Stomach (tissue), 9 donors: ENCODE measurements around the gene SIK3. TPM values are rescaled to one million over a fixed set of nuclear protein-coding genes. Genes with fewer than 3 reads are reported as not detected.

ENCODE experiments used
- DNase-seq, 2 donors: peaks; one replicate each; pipeline versions ENCODE4 v3.0.0 to v3.0.0-alpha.2; 2013 to 2019
- H3K27ac ChIP-seq, 5 donors: fragments of 200-600 bp in 4 of 5; sonication (generic) in 4 of 5; one replicate each; pipeline ENCODE4 v1.5.1; 2013 to 2019; ENCODE audit warnings: mild to moderate bottlenecking in 1 of 5, moderate library complexity in 1 of 5
- H3K27me3 ChIP-seq, 3 donors: fragments of 200-600 bp; sonication (generic); one replicate each; pipeline ENCODE4 v1.5.1; 2017 to 2019; ENCODE audit warnings: mixed run types in 1 of 3
- H3K36me3 ChIP-seq, 4 donors: fragments of 200-600 bp; sonication (generic); 1 replicate in 3 of 4; 2 replicates in 1 of 4; pipeline ENCODE4 v1.5.1; 2016 to 2019
- H3K4me1 ChIP-seq, 4 donors: fragments of 200-600 bp; sonication (generic); one replicate each; pipeline ENCODE4 v1.5.1; 2016 to 2019
- H3K4me3 ChIP-seq, 4 donors: fragments of 200-600 bp; sonication (generic) in 3 of 4; one replicate each; pipeline ENCODE4 v1.5.1; 2016 to 2019; ENCODE audit warnings: mild to moderate bottlenecking in 1 of 4
- H3K9me3 ChIP-seq, 4 donors: fragments of 200-600 bp; sonication (generic); one replicate each; pipeline ENCODE4 v1.5.1; 2016 to 2019
- EP300 ChIP-seq: sonication (generic); formaldehyde crosslinking; IDR thresholded peaks from one replicate; pipeline ENCODE4 v1.6.1; 2017; ENCODE audit warnings: antibody characterized with exemption
- POLR2A ChIP-seq, 4 donors: fragments of 450-650 bp; IDR thresholded peaks; one replicate each; pipeline ENCODE4 v1.6.1; 2016; ENCODE audit warnings: antibody characterized with exemption in 4 of 4, control low read depth in 2 of 4, mild to moderate bottlenecking in 1 of 4, moderate library complexity in 1 of 4
- POLR2AphosphoS5 ChIP-seq, 3 donors: sonication (generic); formaldehyde crosslinking; IDR thresholded peaks; one replicate each; pipeline ENCODE4 v1.6.1; 2016; ENCODE audit warnings: antibody characterized with exemption in 3 of 3
- WGBS, 5 donors: extraction: QIAGEN DNeasy Blood & Tissue Kit in 3 of 5; methylation state at CpG; one replicate each; pipeline versions ENCODE4 v1.1.5 to v1.1.7; 2013 to 2018; 5-methylcytosine and 5-hydroxymethylcytosine counted together
- intact Hi-C: fragments of 100-400 bp; cut with DNase I; formaldehyde crosslinking; loops from one replicate; pipeline ENCODE4 v1.15.1; 2023; ENCODE audit warnings: low total_unique reads
- polyA plus RNA-seq, 3 donors: library from polyadenylated mRNA; stranded (reverse); fragments of 200-250 nt; gene quantifications; one replicate each; pipeline ENCODE4 v1.2.3, GENCODE V29; 2013
- total RNA-seq, 5 donors: library from RNA; depleted of rRNA; stranded (reverse); fragments of >200 nt; gene quantifications; one replicate each; pipeline versions ENCODE4 v1.1.0 to v1.2.3, GENCODE V29; 2014 to 2016
- TF ChIP-seq, protein P1 (sequence below), 7 experiments: fragments of 450-650 bp in 4 of 7; fragments of 200-600 bp in 3 of 7; sonication (generic) in 3 of 7; IDR thresholded peaks; one replicate each; pipeline ENCODE4 v1.5.1; 2016 to 2019; ENCODE audit warnings: antibody characterized with exemption in 7 of 7, control low read depth in 2 of 7, mild to moderate bottlenecking in 1 of 7
- donor health status: healthy with polysubstance abuse.
- donor health status: Bipolar disorder and iron deficiency.
- donor health status: healthy.

The SIK3 gene
- total and polyA plus RNA-seq, 8 donors, result 6.5 to 97.8 (median 23.7) TPM

GRCh38 chr11:116910847-116911246 lies 187.4 kb downstream of the SIK3 start:
- intact Hi-C loops, result no loop called here
- TF ChIP-seq POLR2AphosphoS5 (IDR thresholded peaks at IDR 0.05), result no peak
- no peak for TF ChIP-seq EP300
- TF ChIP-seq, protein P1, sequence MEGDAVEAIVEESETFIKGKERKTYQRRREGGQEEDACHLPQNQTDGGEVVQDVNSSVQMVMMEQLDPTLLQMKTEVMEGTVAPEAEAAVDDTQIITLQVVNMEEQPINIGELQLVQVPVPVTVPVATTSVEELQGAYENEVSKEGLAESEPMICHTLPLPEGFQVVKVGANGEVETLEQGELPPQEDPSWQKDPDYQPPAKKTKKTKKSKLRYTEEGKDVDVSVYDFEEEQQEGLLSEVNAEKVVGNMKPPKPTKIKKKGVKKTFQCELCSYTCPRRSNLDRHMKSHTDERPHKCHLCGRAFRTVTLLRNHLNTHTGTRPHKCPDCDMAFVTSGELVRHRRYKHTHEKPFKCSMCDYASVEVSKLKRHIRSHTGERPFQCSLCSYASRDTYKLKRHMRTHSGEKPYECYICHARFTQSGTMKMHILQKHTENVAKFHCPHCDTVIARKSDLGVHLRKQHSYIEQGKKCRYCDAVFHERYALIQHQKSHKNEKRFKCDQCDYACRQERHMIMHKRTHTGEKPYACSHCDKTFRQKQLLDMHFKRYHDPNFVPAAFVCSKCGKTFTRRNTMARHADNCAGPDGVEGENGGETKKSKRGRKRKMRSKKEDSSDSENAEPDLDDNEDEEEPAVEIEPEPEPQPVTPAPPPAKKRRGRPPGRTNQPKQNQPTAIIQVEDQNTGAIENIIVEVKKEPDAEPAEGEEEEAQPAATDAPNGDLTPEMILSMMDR (IDR thresholded peaks at IDR 0.05), result no peak
- no peak for TF ChIP-seq POLR2A (IDR thresholded peaks at IDR 0.05)
- 78 to 88% (median 86%) methylated on average over 4 of the region's 4 CpGs for WGBS, 5 donors
- H3K36me3 ChIP-seq, result no peaks in the 10 kb centered on the region
- H3K9me3 ChIP-seq, result no peaks in the 10 kb centered on the region
- DNase-seq, result no peak
- no peak overlapping the region for H3K4me3 ChIP-seq
- peak overlapping the region in 1 of 5 donors; percentile 6 for H3K27ac ChIP-seq
- H3K4me1 ChIP-seq, result peaks cover 0 to 48% (median 22%) of the 10 kb centered on the region in 4 donors
- no peaks in the 10 kb centered on the region for H3K27me3 ChIP-seq

- Histone ChIP-seq H3K27me3 (no peaks in the 10 kb centered on the region), H3K4me3 (no peak overlapping the region), H3K36me3 (no peaks in the 10 kb centered on the region), H3K9me3 (no peaks in the 10 kb centered on the region), H3K4me1 (peaks cover 0 to 49% (median 22%) of the 10 kb centered on the region in 4 donors), H3K27ac (peak overlapping the region in 1 of 5 donors; percentile 6)
- TF ChIP-seq POLR2AphosphoS5 (IDR thresholded peaks at IDR 0.05) (no peak), POLR2A (IDR thresholded peaks at IDR 0.05) (no peak), EP300 (no peak)
- TF ChIP-seq, protein P1 (IDR thresholded peaks at IDR 0.05), result no peak
- WGBS, 5 donors, result 73 to 92% (median 81%) methylated on average over 2 of the region's 2 CpGs
- intact Hi-C loops, result no loop called here
- no peak for DNase-seq
These were observed 187.8 kb downstream of the SIK3 start for GRCh38 chr11:116910378-116910777.

DNA sequence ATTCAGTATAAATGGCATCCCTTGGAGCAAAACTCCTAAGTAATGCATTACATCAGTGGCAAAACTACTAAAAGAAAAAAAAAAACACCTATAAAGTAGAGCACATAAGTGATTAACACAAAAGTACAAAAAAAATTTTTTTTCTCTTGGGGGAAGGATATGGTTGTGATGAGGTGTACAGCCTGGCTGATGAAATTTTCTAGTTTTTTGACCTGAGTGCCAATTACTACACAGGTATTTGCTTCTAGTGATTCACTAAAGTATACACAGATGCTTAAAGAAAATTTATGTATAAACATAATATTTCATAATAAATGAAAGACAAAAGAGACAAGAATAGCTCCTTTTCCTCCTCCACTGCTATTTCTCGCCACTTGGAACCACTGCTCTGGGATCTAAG lies 189.0 kb downstream of the SIK3 start:
- no peaks in the 10 kb centered on the region for H3K36me3 ChIP-seq
- WGBS, 5 donors, result 82 to 95% (median 90%) methylated on average over 1 of the region's 1 CpG
- H3K27ac ChIP-seq, result no peak overlapping the region
- no peaks in the 10 kb centered on the region for H3K9me3 ChIP-seq
- peaks cover 0 to 49% (median 22%) of the 10 kb centered on the region in 4 donors for H3K4me1 ChIP-seq
- intact Hi-C loops, result no loop called here
- H3K27me3 ChIP-seq, result no peaks in the 10 kb centered on the region
- DNase-seq, result no peak
- TF ChIP-seq, protein P1 (IDR thresholded peaks at IDR 0.05), result no peak
- TF ChIP-seq POLR2AphosphoS5 (IDR thresholded peaks at IDR 0.05) (no peak), EP300 (no peak), POLR2A (IDR thresholded peaks at IDR 0.05) (no peak)
- no peak overlapping the region for H3K4me3 ChIP-seq

DNA sequence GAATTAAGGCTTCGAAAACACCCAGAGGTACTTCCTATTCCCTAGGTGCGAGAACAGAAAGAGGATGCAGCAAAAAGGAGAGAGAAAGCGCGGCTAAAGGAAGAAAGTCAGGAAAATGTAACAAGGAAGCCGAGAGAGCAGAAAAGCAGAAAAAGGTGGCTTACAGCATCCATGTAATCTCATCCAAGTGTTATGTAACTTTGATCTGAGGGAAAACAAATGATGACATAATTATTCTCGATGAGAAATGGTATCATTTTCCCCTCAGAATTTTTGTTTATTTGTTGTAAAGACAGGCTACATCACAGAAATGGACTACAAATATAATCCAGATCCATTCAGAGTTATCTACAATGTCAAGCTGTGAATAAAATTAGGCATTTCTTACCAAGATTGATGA lies 191.7 kb downstream of the SIK3 start:
- no peak for DNase-seq
- Histone ChIP-seq H3K4me1 (peaks cover 0 to 30% (median 14%) of the 10 kb centered on the region in 4 donors), H3K4me3 (no peak overlapping the region), H3K36me3 (no peaks in the 10 kb centered on the region), H3K9me3 (no peaks in the 10 kb centered on the region), H3K27me3 (no peaks in the 10 kb centered on the region), H3K27ac (no peak overlapping the region)
- TF ChIP-seq POLR2A (IDR thresholded peaks at IDR 0.05), result no peak
- TF ChIP-seq, protein P1 (IDR thresholded peaks at IDR 0.05), result no peak
- TF ChIP-seq POLR2AphosphoS5 (IDR thresholded peaks at IDR 0.05), result no peak
- no peak for TF ChIP-seq EP300
- intact Hi-C loops, result no loop called here
- WGBS, 5 donors, result 72 to 89% (median 78%) methylated on average over 6 of the region's 6 CpGs
